DMS53 (cell line): Measurements from ENCODE around the gene ASH1L.
A peak's percentile ranks its signal among the peaks of the same experiment; 100 is the strongest.
"Not testable (repeated sequence)": the region's sequence is repeated elsewhere in the genome, so short reads cannot be mapped to it uniquely, and the experiment has no call there.

ENCODE experiments used
- DNase-seq: peaks from one replicate; lab custom pipeline; 2025; lab: John Stamatoyannopoulos, UW

Gene ASH1L

GRCh38 chr1:155493595-155493994 is 69.0 kb downstream of the ASH1L start:
- not testable (repeated sequence) for DNase-seq

- DNase-seq: not testable (repeated sequence)
These were observed 74.2 kb downstream of the ASH1L start for GRCh38 chr1:155488419-155488818.

GRCh38 chr1:155487541-155487940 is 75.1 kb downstream of the ASH1L start:
- no peak for DNase-seq

- DNase-seq: peak; percentile 5
These were observed 75.7 kb downstream of the ASH1L start for GRCh38 chr1:155486952-155487351.

GRCh38 chr1:155485945-155486344 is 76.7 kb downstream of the ASH1L start:
- no peak for DNase-seq

- no peak for DNase-seq
These were observed 77.4 kb downstream of the ASH1L start for GRCh38 chr1:155485222-155485621.

- DNase-seq: no peak
These were observed 80.8 kb downstream of the ASH1L start for GRCh38 chr1:155481741-155482241.

GRCh38 chr1:155479205-155479604 is 83.4 kb downstream of the ASH1L start:
- no peak for DNase-seq

- no peak for DNase-seq
These were observed 84.2 kb downstream of the ASH1L start for GRCh38 chr1:155478270-155478852.

GRCh38 chr1:155474146-155474545 is 88.5 kb downstream of the ASH1L start:
- DNase-seq: no peak

GRCh38 chr1:155473151-155473821 is 89.3 kb downstream of the ASH1L start:
- no peak for DNase-seq

GRCh38 chr1:155472491-155473083 is 90.0 kb downstream of the ASH1L start:
- DNase-seq: no peak

GRCh38 chr1:155471891-155472290 is 90.7 kb downstream of the ASH1L start:
- no peak for DNase-seq

- no peak for DNase-seq
These were observed 91.6 kb downstream of the ASH1L start for GRCh38 chr1:155471026-155471425.

GRCh38 chr1:155466996-155467395 is 95.6 kb downstream of the ASH1L start:
- DNase-seq: no peak

- no peak for DNase-seq
These were observed 96.0 kb downstream of the ASH1L start for GRCh38 chr1:155466617-155466972.

GRCh38 chr1:155463865-155464650 is 98.5 kb downstream of the ASH1L start:
- DNase-seq: no peak

GRCh38 chr1:155458111-155458510 is 104.5 kb downstream of the ASH1L start:
- no peak for DNase-seq

GRCh38 chr1:155457266-155457665 is 105.3 kb downstream of the ASH1L start:
- DNase-seq: no peak

GRCh38 chr1:155455588-155456195 is 106.9 kb downstream of the ASH1L start:
- no peak for DNase-seq

GRCh38 chr1:155454096-155454495 is 108.5 kb downstream of the ASH1L start:
- DNase-seq: no peak

GRCh38 chr1:155453141-155453540 is 109.5 kb downstream of the ASH1L start:
- no peak for DNase-seq
